Kidney (tissue), 14 donors: ENCODE data around the gene CASP1. TPM values are rescaled to one million over a fixed set of nuclear protein-coding genes. Genes with fewer than 3 reads are reported as not detected.
"Not testable (repeated sequence)": the region's sequence is repeated elsewhere in the genome, so short reads cannot be mapped to it uniquely, and the experiment has no call there.

Experiments
- DNase-seq, 5 donors: peaks; one replicate each; pipeline ENCODE4 v3.0.0-alpha.2; 2013 to 2020
- FAIRE-seq: peaks from 2 replicates; lab custom pipeline; 2012; peaks lifted over from hg19 to GRCh38; lab: Jason Lieb, UNC
- H3K27ac ChIP-seq, 2 donors: one replicate each; pipeline ENCODE4 v1.7.0; 2013; ENCODE audit warnings: low read depth in 2 of 2, low read length in 2 of 2, inconsistent platforms in 1 of 2
- H3K27me3 ChIP-seq: one replicate; pipeline ENCODE4 v1.7.1; 2013; ENCODE audit warnings: low read length, inconsistent platforms; ENCODE audit not compliant: control insufficient read depth, insufficient read depth
- H3K36me3 ChIP-seq, 3 donors: one replicate each; pipeline versions ENCODE4 v1.7.0 to v1.7.1; 2013; ENCODE audit warnings: low read length in 3 of 3, control low read depth in 1 of 3, inconsistent platforms in 1 of 3; ENCODE audit not compliant: insufficient read depth in 3 of 3, control insufficient read depth in 2 of 3
- H3K4me1 ChIP-seq, 3 donors: one replicate each; pipeline versions ENCODE4 v1.7.0 to v1.7.1; 2013; ENCODE audit warnings: low read length in 3 of 3, inconsistent platforms in 1 of 3, low read depth in 1 of 3; ENCODE audit not compliant: control insufficient read depth in 2 of 3, insufficient read depth in 2 of 3
- H3K4me3 ChIP-seq, 3 donors: one replicate each; pipeline versions ENCODE4 v1.7.0 to v1.8.1; 2013; ENCODE audit warnings: low read length in 3 of 3, control low read depth in 1 of 3, inconsistent platforms in 1 of 3
- H3K9ac ChIP-seq, 3 donors: one replicate each; pipeline versions ENCODE4 v1.7.0 to v1.7.1; 2013; ENCODE audit warnings: low read length in 3 of 3, control low read depth in 1 of 3, inconsistent platforms in 1 of 3
- H3K9me3 ChIP-seq, 3 donors: one replicate each; pipeline versions ENCODE4 v1.7.0 to v1.7.1; 2013; ENCODE audit warnings: low read length in 3 of 3, control low read depth in 1 of 3, inconsistent platforms in 1 of 3; ENCODE audit not compliant: control insufficient read depth in 2 of 3, insufficient read depth in 1 of 3
- intact Hi-C: fragments of 100-400 bp; cut with DNase I; formaldehyde crosslinking; loops from one replicate; pipeline ENCODE4 v1.11.1; 2022
- polyA plus RNA-seq: library from polyadenylated mRNA; stranded (reverse); fragments of 350-450 nt; fragmentation: Illumina TruSeq; extraction: RNeasy Lipid Tissue Mini Kit (QIAGEN cat#74804); gene quantifications from one replicate; pipeline ENCODE4 v1.2.3, GENCODE V29; 2014; ENCODE audit warnings: low read depth, low replicate concordance; ENCODE audit not compliant: insufficient read depth
- total RNA-seq: library from RNA; stranded (reverse); fragmentation: NEBNext Ultra II Directional; extraction: Animal tissue kit (Norgen Biotek cat#: 25700); gene quantifications from one replicate; pipeline ENCODE4 v1.2.1, GENCODE V29; 2021
- TF ChIP-seq, protein P1 (sequence below): IDR thresholded peaks from 3 replicates; pipeline ENCODE4 v1.5.1; 2012; ENCODE audit warnings: mild to moderate bottlenecking, moderate library complexity, borderline replicate concordance; ENCODE audit not compliant: insufficient read depth; ENCODE audit errors: extremely low read depth
- donor health status: control.
- donor health status: control.
- donor health status: control.
- donor health status: control.
- donor health status: control.
- donor health status: DM: yes; HTN: yes; CAD: no.
- donor health status: Normal renal cell carcinoma (clear cell type).

The CASP1 gene
- total and polyA plus RNA-seq, 2 donors from 2014 or later: 9.7 to 38.6 TPM

DNA sequence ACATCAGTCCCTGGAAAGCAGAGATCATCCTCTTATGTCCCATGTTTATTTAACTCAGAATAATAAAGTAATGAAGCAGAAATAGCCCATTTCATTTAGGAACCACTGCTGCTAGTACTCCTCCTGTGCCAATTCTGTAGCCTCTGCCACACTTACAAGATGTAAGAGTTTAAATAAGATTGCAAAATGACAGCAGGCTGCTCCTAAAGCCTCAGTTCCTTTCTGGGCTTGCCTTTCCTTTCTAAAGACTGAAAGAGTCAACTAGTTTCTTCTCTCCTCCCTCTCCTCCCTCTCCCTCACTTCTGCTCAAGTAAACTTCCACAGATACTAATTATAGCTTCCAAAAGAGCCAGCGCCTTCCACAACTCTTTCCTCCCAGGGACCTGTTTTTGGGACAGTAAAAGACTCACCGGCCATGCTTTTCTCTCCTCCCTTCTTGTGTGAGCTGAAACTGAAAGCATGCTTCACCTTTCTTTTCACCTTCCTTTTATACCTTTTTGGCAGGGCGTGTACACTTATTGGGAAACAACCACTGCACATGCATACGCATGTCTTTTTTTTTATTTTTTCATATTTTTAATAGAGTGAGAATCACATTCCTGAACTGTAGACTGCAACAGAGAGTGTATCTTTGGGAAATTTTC lies 36.3 kb upstream of the CASP1 start:
- H3K27ac ChIP-seq: no peak overlapping the region
- DNase-seq (no peak), FAIRE-seq (no peak)
- H3K9me3 ChIP-seq: no peaks in the 10 kb centered on the region
- no peaks in the 10 kb centered on the region for H3K4me1 ChIP-seq
- TF ChIP-seq, protein P1, sequence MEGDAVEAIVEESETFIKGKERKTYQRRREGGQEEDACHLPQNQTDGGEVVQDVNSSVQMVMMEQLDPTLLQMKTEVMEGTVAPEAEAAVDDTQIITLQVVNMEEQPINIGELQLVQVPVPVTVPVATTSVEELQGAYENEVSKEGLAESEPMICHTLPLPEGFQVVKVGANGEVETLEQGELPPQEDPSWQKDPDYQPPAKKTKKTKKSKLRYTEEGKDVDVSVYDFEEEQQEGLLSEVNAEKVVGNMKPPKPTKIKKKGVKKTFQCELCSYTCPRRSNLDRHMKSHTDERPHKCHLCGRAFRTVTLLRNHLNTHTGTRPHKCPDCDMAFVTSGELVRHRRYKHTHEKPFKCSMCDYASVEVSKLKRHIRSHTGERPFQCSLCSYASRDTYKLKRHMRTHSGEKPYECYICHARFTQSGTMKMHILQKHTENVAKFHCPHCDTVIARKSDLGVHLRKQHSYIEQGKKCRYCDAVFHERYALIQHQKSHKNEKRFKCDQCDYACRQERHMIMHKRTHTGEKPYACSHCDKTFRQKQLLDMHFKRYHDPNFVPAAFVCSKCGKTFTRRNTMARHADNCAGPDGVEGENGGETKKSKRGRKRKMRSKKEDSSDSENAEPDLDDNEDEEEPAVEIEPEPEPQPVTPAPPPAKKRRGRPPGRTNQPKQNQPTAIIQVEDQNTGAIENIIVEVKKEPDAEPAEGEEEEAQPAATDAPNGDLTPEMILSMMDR: no peak
- no peaks in the 10 kb centered on the region for H3K36me3 ChIP-seq
- intact Hi-C loops: no loop called here
- H3K9ac ChIP-seq: no peak overlapping the region
- no peaks in the 10 kb centered on the region for H3K27me3 ChIP-seq
- no peak overlapping the region for H3K4me3 ChIP-seq

DNA sequence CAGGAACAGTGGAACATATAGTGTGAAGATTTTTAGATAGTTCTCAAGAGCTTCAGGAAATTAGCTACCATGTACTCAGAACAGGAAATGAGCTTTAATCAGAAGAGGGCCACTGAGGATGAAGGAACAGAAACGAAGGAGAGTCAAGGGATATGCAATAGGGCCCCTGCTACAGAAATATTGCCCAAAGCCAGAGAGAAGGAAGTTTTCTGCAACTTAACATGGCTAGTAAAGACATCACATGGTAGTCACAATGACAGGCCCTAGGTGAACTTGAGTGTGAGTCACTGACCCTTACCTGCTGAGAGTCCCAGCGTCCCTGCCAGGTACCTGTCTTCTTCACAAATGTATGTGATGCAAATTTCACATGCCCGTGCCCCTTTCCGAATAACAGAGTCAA lies 35.4 kb upstream of the CASP1 start:
- H3K9me3 ChIP-seq: no peaks in the 10 kb centered on the region
- TF ChIP-seq, protein P1: no peak
- intact Hi-C loops: no loop called here

DNA sequence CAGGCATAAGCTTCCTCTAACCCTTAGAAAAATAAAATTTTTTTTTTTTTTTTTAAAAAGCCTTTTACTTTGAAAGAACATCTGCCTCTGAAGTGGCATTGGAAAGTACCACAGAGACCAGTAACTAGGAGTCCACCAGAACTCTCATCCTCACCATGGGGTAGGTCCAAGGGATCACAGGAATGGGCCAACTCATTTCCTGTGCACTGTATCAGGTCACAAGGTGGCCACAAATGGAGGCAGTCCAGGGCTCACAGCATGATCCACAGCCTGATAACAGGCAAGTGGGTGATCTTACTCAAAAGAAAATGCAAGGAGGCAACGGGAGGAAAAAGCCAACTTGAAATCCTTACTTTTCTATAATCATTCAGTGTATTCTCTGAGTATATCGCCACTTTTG lies 34.8 kb upstream of the CASP1 start:
- H3K27ac ChIP-seq, H3K9ac ChIP-seq, intact Hi-C loops, H3K4me1 ChIP-seq, DNase-seq, H3K27me3 ChIP-seq, H3K9me3 ChIP-seq, H3K36me3 ChIP-seq, H3K4me3 ChIP-seq, FAIRE-seq: not testable (repeated sequence)

More for the DNA sequence above, 35.4 kb upstream of the CASP1 start:
- H3K4me3 ChIP-seq: no peak overlapping the region
- no peaks in the 10 kb centered on the region for H3K4me1 ChIP-seq
- DNase-seq: no peak
- no peaks in the 10 kb centered on the region for H3K36me3 ChIP-seq
- H3K9ac ChIP-seq: no peak overlapping the region
- FAIRE-seq: no peak
- no peak overlapping the region for H3K27ac ChIP-seq
- H3K27me3 ChIP-seq: no peaks in the 10 kb centered on the region

DNA sequence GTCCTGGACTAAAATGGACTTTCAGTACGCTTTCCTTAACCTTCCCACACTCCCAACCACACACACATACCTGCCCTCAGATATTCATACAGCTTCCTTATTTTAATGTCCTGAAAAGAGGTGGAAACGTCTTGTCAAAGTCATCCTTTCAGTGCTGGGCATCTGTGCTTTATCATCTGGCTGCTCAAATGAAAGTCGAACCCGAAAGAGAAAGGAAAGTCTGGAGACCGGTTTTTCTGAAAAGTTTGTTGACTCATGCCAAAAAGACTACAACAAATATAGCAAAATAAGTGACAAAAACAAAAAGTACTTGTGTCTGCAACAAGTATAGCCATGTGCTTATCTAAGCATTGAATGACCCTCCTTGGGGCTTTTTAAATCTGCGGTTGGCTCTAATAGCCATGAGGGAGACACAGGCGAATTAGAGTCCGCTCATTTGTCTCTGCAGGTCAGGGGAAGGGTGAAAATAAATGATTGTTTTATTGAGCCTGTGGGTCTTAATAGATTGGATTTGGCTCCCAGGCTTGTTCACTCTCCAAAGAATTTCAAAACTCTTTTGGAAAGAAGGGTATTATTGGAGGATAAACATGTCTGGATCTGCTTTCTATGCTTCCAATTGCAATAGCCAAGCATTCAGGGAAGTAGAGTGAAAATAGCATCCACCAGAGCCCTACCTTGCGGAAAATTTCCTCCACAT lies 28.4 kb upstream of the CASP1 start:
- H3K4me1 ChIP-seq, H3K36me3 ChIP-seq, H3K9ac ChIP-seq, H3K4me3 ChIP-seq, H3K27ac ChIP-seq, H3K9me3 ChIP-seq, intact Hi-C loops, DNase-seq, FAIRE-seq, H3K27me3 ChIP-seq: not testable (repeated sequence)
